ENCODE measurements around the gene ARMC3.

- TF ChIP-seq, protein P1, sequence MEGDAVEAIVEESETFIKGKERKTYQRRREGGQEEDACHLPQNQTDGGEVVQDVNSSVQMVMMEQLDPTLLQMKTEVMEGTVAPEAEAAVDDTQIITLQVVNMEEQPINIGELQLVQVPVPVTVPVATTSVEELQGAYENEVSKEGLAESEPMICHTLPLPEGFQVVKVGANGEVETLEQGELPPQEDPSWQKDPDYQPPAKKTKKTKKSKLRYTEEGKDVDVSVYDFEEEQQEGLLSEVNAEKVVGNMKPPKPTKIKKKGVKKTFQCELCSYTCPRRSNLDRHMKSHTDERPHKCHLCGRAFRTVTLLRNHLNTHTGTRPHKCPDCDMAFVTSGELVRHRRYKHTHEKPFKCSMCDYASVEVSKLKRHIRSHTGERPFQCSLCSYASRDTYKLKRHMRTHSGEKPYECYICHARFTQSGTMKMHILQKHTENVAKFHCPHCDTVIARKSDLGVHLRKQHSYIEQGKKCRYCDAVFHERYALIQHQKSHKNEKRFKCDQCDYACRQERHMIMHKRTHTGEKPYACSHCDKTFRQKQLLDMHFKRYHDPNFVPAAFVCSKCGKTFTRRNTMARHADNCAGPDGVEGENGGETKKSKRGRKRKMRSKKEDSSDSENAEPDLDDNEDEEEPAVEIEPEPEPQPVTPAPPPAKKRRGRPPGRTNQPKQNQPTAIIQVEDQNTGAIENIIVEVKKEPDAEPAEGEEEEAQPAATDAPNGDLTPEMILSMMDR (conservative IDR thresholded peaks at IDR 0.05; ENCODE audit: low read length), result no peak
- TF ChIP-seq EZH2phosphoT487 (IDR thresholded peaks at IDR 0.05; ENCODE audit: borderline replicate concordance, low read depth, low read length), result no peak
These were observed 34.1 kb upstream of the ARMC3 start for GRCh38 chr10:22893781-22894180.

Data from OCI-LY7 (cell line).